Stimulated activated CD8-positive, alpha-beta memory T cell treated with anti-CD3 and anti-CD28 coated beads, Interleukin-7, amount 100 ng/mL, for 48 hours (primary cell): ENCODE data around the gene SPAG16.

ENCODE experiments used
- DNase-seq, 2 donors: peaks; one replicate each; pipeline ENCODE4 v3.0.0-alpha.2; 2020; ENCODE audit warnings: low read depth in 1 of 2; ENCODE audit errors: extremely low read depth in 1 of 2

Gene SPAG16

GRCh38 chr2:214232271-214232670, 948.0 kb downstream of the SPAG16 start:
- DNase-seq: no peak

- DNase-seq: no peak
Measured at GRCh38 chr2:214233164-214233563, 948.9 kb downstream of the SPAG16 start.

GRCh38 chr2:214242797-214243196, 958.5 kb downstream of the SPAG16 start:
- DNase-seq: no peak

GRCh38 chr2:214244847-214245246, 960.6 kb downstream of the SPAG16 start:
- no peak for DNase-seq

- no peak for DNase-seq
Measured at GRCh38 chr2:214246417-214246816, 962.2 kb downstream of the SPAG16 start.

- DNase-seq: no peak
Measured at GRCh38 chr2:214247531-214247930, 963.3 kb downstream of the SPAG16 start.

- no peak for DNase-seq
Measured at GRCh38 chr2:214255046-214255445, 970.8 kb downstream of the SPAG16 start.

- no peak for DNase-seq
Measured at GRCh38 chr2:214261683-214262082, 977.4 kb downstream of the SPAG16 start.

GRCh38 chr2:214264171-214264570, 979.9 kb downstream of the SPAG16 start:
- DNase-seq: no peak

- DNase-seq: no peak
Measured at GRCh38 chr2:214265991-214266489, 981.8 kb downstream of the SPAG16 start.

GRCh38 chr2:214277880-214278279, 993.6 kb downstream of the SPAG16 start:
- no peak for DNase-seq

- DNase-seq: no peak
Measured at GRCh38 chr2:214286011-214286410, 1001.7 kb downstream of the SPAG16 start.

GRCh38 chr2:214293593-214293992, 1009.3 kb downstream of the SPAG16 start:
- no peak for DNase-seq

GRCh38 chr2:214294426-214294825, 1010.2 kb downstream of the SPAG16 start:
- no peak for DNase-seq

- DNase-seq: no peak
Measured at GRCh38 chr2:214297423-214297822, 1013.2 kb downstream of the SPAG16 start.

GRCh38 chr2:214310319-214310718, 1026.1 kb downstream of the SPAG16 start:
- no peak for DNase-seq

GRCh38 chr2:214311031-214311533, 1026.8 kb downstream of the SPAG16 start:
- no peak for DNase-seq

- no peak for DNase-seq
Measured at GRCh38 chr2:214311931-214312749, 1027.9 kb downstream of the SPAG16 start.

- no peak for DNase-seq
Measured at GRCh38 chr2:214315324-214315723, 1031.1 kb downstream of the SPAG16 start.

GRCh38 chr2:214320211-214320610, 1035.9 kb downstream of the SPAG16 start:
- DNase-seq: no peak

- no peak for DNase-seq
Measured at GRCh38 chr2:214322662-214323061, 1038.4 kb downstream of the SPAG16 start.

- DNase-seq: no peak
Measured at GRCh38 chr2:214325404-214325803, 1041.1 kb downstream of the SPAG16 start.
